ENCODE results near the gene PPIG. TPM values are rescaled to one million over a fixed set of nuclear protein-coding genes. Genes with fewer than 3 reads are reported as not detected.

Gene PPIG
- 36.6 and 39.6 TPM in 2 replicates for total RNA-seq

DNA sequence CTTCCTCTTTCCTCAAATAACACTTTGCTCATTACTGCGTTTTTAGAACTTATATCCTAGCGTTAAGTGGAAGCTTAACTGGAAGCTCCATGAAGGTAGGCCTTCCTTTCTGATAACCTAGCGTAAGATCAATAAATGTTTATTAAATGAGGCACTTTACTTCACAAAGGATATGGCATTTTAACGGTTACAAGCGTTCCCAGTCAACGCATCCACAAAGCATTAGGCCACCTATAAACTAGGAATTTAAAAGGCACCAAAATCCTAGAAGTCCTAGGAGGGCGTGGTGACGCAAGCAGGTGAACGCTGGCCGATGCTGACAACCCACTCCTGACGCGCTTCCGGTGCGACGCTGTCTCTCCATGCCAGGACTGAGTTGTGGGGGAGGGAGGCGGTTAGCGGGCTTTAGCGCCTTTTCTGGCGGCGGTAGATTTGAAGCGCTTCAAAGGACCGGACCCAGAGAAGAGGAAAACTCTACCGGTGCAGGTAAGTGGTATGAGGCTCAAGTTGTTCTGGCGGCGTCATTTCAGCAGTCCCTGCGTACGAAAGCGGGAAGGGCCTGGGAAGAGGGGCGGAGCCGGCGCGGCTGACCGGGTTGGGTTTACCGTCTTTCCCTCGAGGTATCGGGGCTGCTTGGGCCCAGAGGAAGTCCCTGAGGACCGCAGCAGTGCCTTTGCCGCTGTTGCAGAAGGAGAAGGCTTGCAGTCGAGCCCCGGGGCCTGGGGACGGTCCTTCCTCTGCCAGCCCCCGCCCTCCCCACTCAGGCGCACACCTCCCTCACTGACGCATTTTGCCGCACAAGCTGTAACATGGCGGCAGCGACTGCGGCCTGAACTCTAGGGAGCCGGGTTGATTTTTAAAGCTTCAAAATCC is at the start of gene PPIG:
TSS of gene PPIG (plus strand) at position 347 of the 873 bp plus-strand sequence. CDS start 19,691 bp downstream, outside the sequence.

DNA sequence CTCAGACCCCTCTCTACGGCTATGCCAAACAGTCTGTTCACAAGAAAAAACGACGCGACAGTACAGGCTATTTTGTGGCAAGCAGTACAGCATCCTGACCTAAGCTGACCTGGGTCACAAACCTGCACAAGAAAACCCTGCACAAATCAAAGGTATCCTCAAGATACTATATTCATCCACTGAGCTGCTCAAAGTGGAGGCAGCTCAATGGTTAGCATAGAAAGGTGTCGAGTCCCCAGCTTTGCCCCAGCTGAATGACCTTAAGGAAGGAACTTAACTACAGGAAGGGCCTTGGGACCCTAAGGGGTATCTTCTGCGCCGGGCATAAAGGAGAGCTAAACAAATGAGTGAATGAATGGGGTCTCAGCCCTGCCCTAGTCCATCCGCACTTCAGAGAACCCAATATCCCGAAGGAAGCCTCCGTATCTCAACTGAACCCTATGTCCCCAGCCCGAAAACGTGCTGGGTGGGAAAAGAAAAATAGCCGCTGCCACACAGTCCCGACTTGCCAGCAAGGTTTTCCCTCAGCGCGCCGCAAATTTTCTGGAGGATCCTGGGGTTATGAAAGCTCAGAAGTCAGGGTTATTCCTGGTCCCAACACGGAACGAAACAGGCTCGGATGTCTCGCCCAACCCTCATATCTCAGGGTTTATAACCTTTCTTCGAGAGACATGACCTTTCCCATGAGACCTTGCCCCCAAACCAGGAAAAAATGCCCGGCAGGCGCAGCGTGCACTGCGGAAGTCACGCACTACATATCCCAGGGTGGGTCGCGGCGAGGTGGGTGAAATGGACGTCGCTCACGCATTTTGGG is 10.8 kb upstream of the PPIG start, which contains the start of gene FASTKD1:
TSS of gene FASTKD1 (minus strand) at position 706 of the 814 bp plus-strand sequence. CDS start 1,836 bp downstream, outside the sequence.

Other genes starting within 250 kb of the PPIG start
- under 0.01 TPM in 2 replicates for gene LRP2, start 221.8 kb upstream of the PPIG start, total RNA-seq
- gene BBS5, start 104.9 kb upstream of the PPIG start, total RNA-seq = 5.1 and 6.3 TPM in 2 replicates
- 0.29 and 0.40 TPM in 2 replicates for gene KLHL41, start 74.6 kb upstream of the PPIG start, total RNA-seq
- gene FASTKD1, start 10.5 kb upstream of the PPIG start, total RNA-seq = 31.9 and 43.7 TPM in 2 replicates
- not detected in 2 replicates for gene CFAP210, start 110.1 kb downstream of the PPIG start, total RNA-seq
- 1.9 and 3.7 TPM in 2 replicates for gene PHOSPHO2, start 110.1 kb downstream of the PPIG start, total RNA-seq
- gene KLHL23, start 149.5 kb downstream of the PPIG start, total RNA-seq = 12.0 and 14.7 TPM in 2 replicates
- 171 and 181 TPM in 2 replicates for gene SSB, start 214.5 kb downstream of the PPIG start, total RNA-seq
- 58.8 and 62.8 TPM in 2 replicates for gene METTL5, start 240.6 kb downstream of the PPIG start, total RNA-seq
- 66.2 and 73.7 TPM in 2 replicates for gene UBR3, start 243.1 kb downstream of the PPIG start, total RNA-seq

Measured in thoracic aorta endothelial cell (primary cell).